HG03196 (cell line): Measurements from ENCODE around the gene C1orf122.
A peak's percentile ranks its signal among the peaks of the same experiment; 100 is the strongest.

Source experiments
- ATAC-seq: cut with Tn5 transposase; IDR thresholded peaks from one replicate; pipeline ENCODE4 v1.9.1; 2021; ENCODE audit not compliant: unreplicated experiment

The C1orf122 gene

DNA sequence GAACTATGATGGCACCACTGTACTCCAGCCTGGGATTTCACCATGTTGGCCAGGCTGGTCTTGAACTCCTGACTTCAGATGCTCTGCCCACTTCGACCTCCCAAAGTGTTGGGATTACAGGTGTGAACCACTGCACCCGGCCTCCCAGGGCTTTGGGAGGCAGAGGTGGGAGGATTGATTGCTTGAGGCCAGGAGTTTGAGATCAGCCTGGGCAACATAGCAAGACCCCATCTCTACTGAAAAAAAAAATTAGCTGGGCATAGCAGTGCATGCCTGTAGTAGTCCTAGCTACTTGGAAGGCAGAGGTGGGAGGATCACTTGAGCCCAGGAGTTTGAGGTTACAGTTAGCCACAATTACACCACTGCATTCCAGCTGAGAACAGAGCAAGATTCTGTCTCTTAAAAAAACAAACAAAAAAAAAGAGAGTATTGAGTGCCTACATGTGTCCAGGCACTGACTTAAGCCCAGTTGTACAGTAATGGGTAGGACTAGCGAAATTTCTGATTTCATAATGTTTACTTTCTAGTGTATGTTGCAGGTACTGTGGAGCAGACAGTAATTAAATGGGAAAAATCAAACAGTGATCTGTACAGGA lies 9.7 kb upstream of the C1orf122 start:
- ATAC-seq, result no peak

GRCh38 chr1:37802439-37802838 lies 5.2 kb upstream of the C1orf122 start:
- ATAC-seq, result no peak

DNA sequence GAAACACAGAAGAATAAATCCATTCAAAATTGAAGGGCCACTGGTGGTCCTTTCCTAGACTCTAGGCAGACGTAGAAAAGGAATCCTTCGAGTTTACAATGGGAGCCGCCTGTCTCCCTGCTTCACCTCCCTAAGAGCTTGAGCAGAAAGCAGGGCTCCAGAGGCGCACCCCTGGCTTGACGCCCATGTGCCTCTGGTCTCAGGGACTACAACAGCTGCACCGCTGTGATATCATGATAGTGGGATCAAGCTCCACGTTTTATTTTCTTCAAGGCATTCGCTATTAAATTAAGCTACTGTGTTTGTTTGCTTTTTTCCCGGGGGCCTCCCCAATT lies 403 bp upstream of the C1orf122 start:
- no peak for ATAC-seq

DNA sequence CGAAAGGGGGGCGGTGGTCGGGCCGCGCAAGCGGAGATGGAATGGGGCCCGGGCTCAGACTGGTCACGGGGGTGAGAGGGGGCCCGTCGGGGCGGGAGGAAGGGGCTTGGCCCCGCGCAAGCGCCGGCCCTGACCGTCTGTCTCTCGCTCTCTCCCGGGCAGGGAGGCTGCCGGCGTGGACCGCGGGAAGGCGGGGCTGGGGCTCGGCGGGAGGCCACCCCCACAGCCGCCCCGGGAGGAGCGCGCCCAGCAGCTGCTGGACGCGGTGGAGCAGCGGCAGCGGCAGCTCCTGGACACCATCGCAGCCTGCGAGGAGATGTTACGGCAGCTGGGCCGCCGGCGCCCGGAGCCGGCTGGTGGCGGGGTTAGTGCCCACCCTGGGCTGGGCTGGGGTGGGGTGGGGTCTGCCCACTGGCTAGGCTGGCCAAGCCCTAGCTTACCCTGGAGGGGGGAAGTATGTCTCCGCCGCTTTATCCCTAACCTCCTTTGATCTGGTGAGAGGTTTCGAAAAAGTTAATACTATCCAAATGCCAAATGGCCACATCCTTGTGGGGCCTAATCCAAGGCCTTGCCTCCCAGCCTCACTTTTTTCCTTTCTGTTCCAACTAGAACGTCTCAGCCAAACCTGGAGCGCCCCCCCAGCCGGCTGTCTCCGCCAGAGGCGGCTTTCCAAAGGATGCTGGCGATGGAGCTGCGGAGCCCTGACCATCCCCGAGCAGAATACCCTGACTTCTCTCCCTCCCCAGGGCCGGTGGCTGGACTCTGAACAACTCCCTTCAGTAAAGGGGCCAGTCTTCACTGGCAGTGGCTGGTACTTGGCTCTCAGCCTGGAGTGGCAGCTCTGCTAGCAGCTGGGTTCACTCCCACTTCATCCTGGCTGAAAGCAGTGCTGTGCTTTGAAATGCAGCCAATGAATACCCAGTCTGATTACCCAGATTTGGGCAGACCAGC lies 1.1 kb downstream of the C1orf122 start:
- peak; percentile 25 for ATAC-seq

GRCh38 chr1:37809942-37810341 lies 2.4 kb downstream of the C1orf122 start:
- ATAC-seq, result no peak

- ATAC-seq, result no peak
Observed at GRCh38 chr1:37811027-37811655, 3.6 kb downstream of the C1orf122 start.

GRCh38 chr1:37813529-37814145 lies 6.0 kb downstream of the C1orf122 start:
- ATAC-seq, result no peak

GRCh38 chr1:37814252-37814651 lies 6.7 kb downstream of the C1orf122 start:
- ATAC-seq, result no peak

- no peak for ATAC-seq
Observed at GRCh38 chr1:37817481-37817880, 9.9 kb downstream of the C1orf122 start.

DNA sequence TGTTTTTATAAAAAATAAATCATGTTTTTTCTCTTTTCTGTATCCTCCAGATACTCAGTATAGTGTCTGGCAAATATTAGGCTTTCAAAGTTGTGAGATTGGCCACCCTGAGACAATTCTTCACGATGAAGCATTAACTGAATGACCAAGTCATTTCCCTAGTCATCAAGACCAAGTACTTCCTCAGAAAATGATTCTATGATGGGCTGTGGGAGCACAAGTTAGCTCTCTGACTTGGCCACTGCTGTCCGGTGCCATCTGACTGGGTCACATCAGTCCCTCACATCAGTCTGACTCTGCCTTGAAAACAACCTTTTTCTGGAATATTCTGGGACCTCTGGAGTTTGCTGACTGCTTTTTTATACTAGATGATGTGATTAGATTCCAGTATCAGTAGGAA lies 13.9 kb downstream of the C1orf122 start:
- ATAC-seq, result no peak

DNA sequence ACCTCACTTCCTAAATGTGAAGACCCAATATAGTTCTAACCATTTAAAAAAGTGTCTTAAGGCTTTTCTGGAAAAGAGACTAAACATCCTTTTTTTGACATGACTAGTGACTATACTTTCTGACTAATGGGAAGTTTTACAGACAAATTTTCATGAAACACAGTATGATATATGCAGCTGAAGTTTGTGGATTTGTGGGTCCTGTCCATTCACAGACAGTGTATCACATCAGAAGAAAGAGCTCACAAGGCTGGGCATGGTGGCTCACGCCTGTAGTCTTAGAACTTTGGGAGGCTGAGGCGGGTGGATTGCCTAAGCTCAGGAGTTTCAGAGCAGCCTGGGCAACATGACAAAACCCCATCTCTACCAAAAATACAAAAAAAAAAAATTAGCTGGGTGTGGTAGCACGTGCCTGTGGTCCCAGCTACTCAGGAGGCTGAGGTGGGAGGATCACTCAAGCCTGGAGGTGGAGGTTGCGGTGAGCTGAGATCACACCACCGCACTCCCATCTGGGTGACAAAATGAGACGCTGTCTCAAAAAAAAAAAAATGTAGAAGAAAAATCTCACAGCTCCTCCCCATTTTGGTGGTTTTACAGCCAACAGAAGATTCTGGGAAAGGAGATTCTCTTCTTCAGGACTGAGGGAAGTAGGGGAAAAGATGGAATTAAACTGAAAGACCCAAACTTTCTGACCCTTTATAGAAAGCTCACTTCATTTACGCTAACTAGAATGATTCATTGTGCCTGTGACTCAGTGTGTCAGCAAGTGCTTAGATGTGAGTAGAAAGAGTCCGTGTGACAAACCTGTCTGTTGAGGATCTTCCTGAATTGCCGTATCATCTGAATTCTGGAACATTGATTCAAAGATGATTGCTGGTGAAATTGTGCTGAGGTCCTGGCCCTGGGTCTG lies 15.6 kb downstream of the C1orf122 start:
- no peak for ATAC-seq

- no peak for ATAC-seq
Observed at GRCh38 chr1:37824001-37824400, 16.4 kb downstream of the C1orf122 start.

DNA sequence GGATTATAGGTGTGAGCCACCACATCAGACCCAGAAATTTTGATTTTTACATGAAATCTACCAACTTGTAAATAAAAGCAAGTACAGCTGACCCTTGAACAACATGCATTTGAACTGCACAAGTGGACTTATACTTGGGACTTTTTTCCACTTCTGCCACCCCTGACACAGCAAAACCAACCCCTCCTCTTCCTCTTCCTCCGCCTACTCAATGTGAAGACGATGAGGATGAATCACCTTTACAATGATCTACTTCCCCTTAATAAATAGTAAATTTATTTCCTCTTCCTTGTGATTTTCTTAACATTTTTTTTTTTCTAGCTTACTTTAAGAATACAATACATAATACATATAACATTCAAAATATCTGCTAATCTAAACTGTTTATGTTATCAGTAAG lies 17.9 kb downstream of the C1orf122 start:
- ATAC-seq, result no peak

GRCh38 chr1:37828410-37829074 lies 21.0 kb downstream of the C1orf122 start:
- no peak for ATAC-seq

GRCh38 chr1:37831109-37831508 lies 23.5 kb downstream of the C1orf122 start:
- no peak for ATAC-seq

GRCh38 chr1:37831809-37832208 lies 24.2 kb downstream of the C1orf122 start:
- ATAC-seq, result no peak

DNA sequence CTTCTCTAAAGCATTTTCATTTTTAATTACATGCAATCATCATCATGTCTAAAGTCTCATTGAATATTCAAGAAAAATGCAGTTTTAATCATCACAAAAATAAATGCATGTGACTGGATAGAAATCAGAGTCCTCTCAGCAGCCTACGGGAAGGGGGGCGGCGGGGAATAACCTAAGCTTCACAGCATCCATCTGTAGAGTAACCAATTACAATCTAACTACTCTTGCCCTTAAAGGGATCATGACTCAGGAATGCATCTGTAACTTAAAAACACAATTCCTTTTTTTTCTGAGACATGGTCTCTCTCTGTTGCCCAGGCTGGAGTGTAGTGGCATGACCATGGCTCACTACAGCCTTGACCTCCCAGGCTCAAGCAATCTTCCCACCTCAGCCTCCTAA lies 29.2 kb downstream of the C1orf122 start:
- ATAC-seq, result no peak

GRCh38 chr1:37839676-37840075 lies 32.1 kb downstream of the C1orf122 start:
- no peak for ATAC-seq

GRCh38 chr1:37840711-37841110 lies 33.1 kb downstream of the C1orf122 start:
- no peak for ATAC-seq

- no peak for ATAC-seq
Observed at GRCh38 chr1:37841652-37842051, 34.1 kb downstream of the C1orf122 start.
